GM21737 (cell line): ENCODE results near the gene TRIML2.

Experiments
- ATAC-seq: cut with Tn5 transposase; IDR thresholded peaks from one replicate; pipeline ENCODE4 v1.9.1; 2021; ENCODE audit warnings: mild to moderate bottlenecking, moderate library complexity; ENCODE audit not compliant: unreplicated experiment

Gene TRIML2

DNA sequence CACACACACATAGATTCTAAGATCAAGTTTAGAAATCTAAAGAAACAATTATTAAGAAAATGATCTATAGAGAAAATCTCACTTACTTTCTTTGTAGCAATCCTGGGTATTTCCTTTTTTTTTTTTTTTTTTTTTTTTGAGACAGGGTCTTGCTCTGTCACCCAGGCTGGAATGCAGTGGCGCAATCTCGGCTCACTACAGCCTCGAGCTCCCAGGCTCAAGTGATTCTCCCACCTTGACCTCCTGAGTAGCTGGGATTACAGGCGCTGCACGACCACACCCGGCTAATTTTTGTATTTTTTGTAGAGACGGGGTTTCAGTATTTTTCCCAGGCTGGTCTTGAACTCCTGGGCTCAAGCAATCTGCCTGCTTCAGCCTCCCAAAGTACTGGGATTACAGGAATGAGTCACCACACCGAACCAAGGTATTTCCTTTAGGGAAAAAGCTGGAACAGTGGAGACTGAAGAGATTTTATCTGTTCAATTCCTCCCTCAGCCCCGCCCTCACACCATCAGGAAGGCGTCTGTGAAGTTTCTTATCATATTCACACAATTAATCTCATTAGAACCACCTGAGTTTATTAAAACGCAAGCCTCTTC is at the start of gene TRIML2:
Gene TRIML2 (minus strand): TSS at position 447 of the 599 bp plus-strand sequence. CDS start 4,235 bp downstream, outside the sequence.
- no peak for ATAC-seq

DNA sequence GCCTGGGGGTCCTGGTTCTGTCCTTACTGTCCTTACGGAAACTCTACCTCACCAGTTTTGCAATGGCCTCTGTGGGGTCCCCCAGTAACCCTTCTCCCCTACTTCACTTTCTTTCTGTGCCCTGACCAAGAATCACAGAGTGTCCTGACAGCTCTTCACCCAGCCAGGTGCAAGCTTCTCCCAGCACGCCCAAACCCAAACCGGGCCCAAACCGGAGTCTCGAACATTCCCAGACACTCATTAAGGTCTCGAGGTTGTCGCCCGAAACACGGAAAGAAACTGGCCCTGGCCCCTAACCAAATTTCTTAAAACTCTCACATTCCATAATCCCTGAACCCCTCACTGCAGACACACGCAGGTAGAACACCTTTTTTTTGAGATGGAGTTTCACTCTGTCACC is 48.9 kb upstream of the TRIML2 start:
- no peak for ATAC-seq

DNA sequence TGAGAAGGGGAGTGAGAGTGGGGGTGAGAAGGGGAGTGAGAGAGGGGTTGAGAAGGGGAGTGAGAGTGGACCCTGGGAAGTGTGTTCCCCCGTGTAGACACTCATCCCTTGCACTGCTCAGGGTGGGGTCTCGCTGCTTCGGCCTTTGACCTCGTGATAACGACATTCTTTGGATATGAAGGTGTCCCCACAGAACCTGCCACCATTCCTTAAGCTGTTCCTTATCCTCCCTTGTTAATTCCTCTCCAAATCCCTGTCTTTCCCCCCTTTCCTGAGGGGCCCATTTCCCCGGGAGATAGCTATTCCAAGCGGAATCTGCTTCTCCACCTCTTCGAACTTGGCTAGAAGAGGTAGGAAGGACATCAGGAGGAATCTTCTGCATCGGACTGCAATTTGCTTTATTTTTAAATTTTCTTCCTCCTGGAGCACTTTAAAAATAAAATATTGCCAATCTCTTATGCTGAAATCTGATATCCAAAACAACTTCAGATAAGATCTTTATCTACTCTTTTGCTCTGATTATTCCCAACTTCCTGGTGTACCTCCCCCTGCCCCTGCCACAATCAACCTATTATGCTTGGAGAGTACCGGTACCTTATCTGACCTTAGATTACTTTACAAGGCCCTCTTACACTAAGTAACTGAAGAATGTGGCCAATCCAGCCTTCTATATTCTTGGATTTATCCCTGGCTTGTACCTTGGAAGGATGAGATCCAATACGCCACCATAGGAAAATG is 45.4 kb upstream of the TRIML2 start:
- no peak for ATAC-seq

DNA sequence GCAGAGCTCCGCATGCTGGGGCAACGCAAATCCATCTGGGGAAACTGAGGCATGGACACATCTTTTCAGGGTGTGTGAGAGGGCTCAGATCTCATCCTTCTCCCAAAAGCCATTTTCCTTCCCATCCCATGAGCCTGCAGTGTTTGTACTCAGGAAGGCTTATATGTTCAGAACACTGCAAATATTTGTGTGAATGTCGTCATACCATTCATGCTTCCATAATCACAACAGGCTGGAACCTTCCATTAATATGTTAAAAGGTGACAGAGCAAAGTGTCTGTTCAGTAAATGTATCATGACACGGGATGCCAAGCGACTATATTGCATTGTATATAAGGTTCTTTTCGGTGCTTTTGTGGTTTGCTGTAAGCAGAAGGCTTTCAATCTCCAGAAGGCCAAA is 38.4 kb upstream of the TRIML2 start:
- ATAC-seq: no peak

DNA sequence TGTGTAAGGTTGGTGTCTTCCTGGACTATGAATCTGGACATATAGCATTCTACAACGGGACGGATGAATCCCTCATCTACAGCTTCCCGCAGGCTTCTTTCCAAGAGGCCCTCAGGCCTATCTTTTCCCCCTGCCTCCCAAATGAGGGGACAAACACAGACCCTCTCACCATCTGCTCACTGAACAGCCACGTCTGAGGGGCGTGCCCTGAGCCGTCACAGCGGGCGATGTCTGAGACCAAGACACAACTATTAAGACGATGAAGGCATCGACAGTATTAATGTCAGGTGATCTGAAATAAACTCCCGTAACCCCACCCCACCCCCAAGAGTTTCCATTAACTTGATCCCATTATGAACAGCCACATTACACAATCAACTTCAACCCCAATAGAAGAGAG is 37.8 kb upstream of the TRIML2 start:
- ATAC-seq: no peak

DNA sequence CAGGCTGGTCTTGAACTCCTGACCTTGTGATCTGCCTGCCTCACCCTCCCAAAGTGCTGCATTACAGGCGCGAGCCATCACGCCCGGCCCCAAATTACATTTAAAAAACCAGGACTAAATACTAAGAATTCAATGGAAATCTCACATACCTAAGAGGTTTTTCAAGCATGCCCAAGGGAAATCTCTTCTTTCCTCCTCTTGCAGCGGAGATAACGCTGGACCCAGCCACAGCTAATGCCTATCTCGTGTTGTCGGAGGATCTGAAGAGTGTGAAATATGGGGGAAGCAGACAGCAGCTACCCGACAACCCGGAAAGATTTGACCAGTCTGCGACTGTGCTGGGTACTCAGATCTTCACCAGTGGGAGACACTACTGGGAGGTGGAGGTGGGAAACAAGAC is 37.2 kb upstream of the TRIML2 start:
- ATAC-seq: no peak

DNA sequence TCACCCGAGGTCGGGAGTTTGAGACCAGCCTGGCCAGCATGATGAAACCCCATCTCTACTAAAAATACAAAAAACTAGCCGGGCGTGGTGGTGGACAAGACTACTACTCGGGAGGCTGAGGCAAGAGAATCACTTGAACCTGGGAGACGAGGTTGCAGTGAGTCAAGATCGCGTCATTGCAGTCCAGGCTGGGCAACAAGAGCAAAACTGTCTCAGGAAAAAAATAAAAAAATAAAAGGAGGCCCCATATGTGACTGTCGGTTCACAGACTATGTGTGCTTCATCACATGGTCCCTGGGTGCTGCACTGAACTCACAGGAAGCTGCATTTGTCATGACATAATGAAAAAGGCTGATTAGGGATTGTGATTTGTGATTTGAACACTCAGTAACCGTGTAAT is 36.2 kb upstream of the TRIML2 start:
- no peak for ATAC-seq

- no peak for ATAC-seq
Measured at GRCh38 chr4:188143731-188144130, 34.3 kb upstream of the TRIML2 start.

- ATAC-seq: no peak
Measured at GRCh38 chr4:188139671-188140070, 30.3 kb upstream of the TRIML2 start.

DNA sequence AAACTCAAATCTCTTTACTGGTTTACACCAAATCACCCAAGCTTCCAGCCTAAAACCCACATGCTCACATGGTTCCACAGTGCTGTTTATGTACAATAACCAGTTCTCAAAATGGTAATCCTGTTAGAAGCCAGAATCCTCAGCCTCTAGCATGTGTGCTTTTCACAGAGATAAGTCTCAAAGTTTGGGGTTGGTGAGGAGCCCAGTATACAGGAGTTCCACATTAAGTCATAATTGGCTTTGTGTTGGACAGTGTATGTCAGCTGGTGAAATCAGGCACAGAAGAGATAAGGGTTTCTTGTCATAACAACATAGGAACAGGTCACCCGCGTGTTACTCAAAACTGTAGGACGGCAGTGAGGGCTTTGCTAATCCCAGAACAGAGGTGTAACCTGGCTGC is 29.7 kb upstream of the TRIML2 start, which contains the start of gene TRIML1:
Gene TRIML1 (plus strand): TSS at position 301 of the 400 bp plus-strand sequence. CDS start 118 bp downstream, outside the sequence.
- no peak for ATAC-seq

DNA sequence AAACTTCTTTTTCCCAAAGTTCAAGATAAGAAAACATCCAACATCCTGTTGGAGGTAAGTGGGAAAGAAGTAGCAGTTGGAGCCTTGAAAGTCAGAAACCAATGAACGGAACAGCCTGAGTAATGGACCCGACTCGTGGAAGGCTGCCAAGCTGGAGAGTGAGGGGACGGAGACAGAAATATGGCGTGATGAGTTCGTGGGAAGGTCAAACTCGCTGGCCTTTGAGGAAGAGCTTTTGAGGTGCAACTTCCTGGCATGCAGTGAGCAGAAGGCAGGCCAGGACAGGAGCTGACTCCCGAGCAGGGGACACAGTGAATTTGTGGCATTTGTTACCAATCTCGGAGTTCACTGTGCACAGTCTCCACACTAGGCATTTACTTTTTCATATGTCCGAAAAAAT is 28.8 kb upstream of the TRIML2 start:
- ATAC-seq: no peak

DNA sequence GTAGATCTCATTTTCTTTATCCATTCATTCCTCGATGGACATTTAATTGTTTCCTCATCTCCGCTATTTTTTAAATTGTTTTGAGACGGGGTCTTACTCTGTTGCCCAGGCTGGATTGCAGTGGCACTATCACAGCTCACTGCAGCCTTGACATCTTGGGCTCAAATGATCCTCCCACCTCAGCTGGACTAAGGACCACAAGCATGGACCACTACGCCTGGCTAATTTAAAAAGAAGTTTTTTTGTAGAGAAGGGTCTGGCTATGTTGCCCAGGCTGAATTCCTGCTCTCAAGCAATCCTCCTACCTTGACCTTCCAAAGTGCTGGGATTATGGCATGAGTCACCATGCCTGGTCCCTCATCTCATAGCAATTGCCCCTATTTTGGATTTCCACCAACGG is 22.8 kb upstream of the TRIML2 start:
- no peak for ATAC-seq

DNA sequence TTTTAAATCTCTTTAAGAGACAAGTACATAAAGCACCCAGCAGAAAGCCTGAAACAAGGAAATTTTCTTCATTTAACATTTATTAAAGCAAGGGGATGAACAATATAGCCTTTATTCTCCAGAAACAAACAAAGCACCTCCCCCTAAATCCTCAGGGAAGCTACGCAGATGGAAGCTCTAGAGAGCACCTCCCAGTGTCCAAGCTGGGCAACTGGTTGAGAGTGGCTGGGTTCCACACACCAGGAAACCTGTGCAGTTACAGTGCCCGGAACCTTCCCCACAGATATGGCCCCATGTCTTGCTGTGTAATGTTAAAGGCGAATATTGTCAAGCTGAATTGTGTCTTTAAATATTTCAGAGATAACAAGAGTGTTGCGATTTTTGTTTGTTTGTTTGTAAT is 21.0 kb upstream of the TRIML2 start:
- no peak for ATAC-seq

GRCh38 chr4:188127214-188127874 is 17.9 kb upstream of the TRIML2 start:
- ATAC-seq: no peak

GRCh38 chr4:188121530-188121929 is 12.1 kb upstream of the TRIML2 start:
- no peak for ATAC-seq

GRCh38 chr4:188117631-188118324 is 8.4 kb upstream of the TRIML2 start:
- no peak for ATAC-seq

DNA sequence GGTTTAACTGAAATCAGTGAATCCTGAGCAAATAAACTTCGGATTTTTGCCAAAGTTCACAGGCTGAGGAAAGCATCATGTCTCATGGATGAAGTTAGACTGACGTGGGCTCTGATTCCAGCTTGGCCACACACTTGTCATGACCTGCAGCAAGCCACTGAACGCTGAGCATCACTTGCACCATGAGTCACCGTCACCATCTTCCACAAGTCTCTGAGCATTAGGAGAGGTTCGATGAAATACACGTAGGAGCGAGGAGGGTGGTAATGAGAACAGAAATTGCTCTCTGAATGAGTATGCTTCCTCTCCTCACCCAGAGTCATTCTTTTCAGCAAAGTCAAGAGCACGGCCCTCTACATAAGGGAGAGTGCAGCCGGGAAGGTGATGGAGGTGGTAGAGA is 3.8 kb upstream of the TRIML2 start:
- ATAC-seq: no peak

DNA sequence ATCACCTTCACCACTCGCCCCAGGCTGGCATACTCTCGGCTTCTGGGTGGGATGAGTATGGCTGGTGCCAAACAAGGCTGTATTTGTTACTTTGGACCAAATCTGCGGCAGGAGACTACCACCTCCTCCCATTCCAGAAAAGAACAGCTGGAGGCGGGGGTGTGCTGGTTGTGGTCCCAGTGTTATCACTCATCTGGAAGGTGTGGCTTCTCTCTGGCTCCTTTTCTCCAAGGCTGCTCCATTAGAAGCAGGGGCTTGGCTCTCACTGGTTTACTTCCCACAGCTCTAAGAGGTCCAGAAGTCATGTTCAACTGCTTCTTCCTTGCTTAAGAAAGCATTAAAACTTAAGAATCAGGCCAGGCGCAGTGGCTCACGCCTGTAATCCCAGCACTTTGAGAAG is 2.6 kb upstream of the TRIML2 start:
- no peak for ATAC-seq

GRCh38 chr4:188110741-188111471 is 1.5 kb upstream of the TRIML2 start:
- no peak for ATAC-seq

DNA sequence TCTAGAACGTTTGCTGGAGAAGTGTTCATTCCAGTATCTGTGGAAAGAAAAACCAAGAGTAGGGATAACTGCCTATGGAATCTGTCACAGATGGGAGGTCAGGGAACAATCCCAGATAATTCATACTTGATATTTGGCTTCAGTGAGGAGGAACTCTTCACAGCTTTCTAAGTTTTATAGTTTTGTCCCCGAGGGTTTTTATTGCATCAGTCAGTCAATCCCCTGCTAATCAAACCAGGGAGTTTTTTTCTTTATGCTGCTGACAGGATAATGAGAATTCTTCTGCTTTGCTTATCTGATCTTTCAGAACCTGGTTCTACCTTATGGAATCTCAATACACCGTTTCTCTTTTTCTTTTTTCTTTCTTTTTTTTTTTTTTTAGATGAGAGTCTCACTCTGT is 633 bp upstream of the TRIML2 start:
- ATAC-seq: no peak
